ENCODE data around the gene MALT1.

MALT1 gene

GRCh38 chr18:58788971-58789875 lies 118.0 kb downstream of the MALT1 start:
- DNase-seq (ENCODE audit: low read depth) = peak; percentile 8
- H3K4me3 ChIP-seq (ENCODE audit: low read depth, low read length) = no peak overlapping the region
- TF ChIP-seq, protein P1, sequence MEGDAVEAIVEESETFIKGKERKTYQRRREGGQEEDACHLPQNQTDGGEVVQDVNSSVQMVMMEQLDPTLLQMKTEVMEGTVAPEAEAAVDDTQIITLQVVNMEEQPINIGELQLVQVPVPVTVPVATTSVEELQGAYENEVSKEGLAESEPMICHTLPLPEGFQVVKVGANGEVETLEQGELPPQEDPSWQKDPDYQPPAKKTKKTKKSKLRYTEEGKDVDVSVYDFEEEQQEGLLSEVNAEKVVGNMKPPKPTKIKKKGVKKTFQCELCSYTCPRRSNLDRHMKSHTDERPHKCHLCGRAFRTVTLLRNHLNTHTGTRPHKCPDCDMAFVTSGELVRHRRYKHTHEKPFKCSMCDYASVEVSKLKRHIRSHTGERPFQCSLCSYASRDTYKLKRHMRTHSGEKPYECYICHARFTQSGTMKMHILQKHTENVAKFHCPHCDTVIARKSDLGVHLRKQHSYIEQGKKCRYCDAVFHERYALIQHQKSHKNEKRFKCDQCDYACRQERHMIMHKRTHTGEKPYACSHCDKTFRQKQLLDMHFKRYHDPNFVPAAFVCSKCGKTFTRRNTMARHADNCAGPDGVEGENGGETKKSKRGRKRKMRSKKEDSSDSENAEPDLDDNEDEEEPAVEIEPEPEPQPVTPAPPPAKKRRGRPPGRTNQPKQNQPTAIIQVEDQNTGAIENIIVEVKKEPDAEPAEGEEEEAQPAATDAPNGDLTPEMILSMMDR (IDR thresholded peaks at IDR 0.05; ENCODE audit: low read depth, low read length, missing control alignments) = no peak
- in situ Hi-C loops (cut with HindIII; ENCODE audit: low sequenced_read_pairs) = loop anchor here (10.0 kb wide), 1 partner anchor 106 kb away; no protein-coding TSS in a partner anchor

DNA sequence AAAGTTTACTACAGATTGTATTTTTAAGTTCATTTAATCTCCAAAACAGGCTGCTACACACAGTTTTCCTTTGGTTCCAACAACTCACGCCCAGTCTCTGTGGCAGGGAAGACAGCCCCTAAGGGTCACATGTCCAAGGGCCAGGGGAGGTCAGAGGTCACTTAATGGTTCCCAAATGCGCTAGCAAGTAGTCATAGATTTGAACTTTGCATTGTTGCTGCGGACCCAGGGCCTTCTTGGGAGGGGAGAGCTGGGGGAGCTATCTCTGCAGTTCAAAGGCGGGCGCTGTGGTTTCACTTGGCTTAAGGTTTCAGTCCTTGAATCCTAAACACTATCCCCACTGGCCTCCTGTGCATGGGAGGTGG lies 118.6 kb downstream of the MALT1 start:
- no peak for DNase-seq (ENCODE audit: low read depth)
- no peak overlapping the region for H3K4me3 ChIP-seq (ENCODE audit: low read depth, low read length)
- TF ChIP-seq, protein P1 (IDR thresholded peaks at IDR 0.05; ENCODE audit: low read depth, low read length, missing control alignments) = no peak
- in situ Hi-C loops (cut with HindIII; ENCODE audit: low sequenced_read_pairs) = loop anchor here (10.0 kb wide), 1 partner anchor 105 kb away; no protein-coding TSS in a partner anchor

GRCh38 chr18:58792086-58792485 lies 120.8 kb downstream of the MALT1 start:
- no peak for DNase-seq (ENCODE audit: low read depth)
- in situ Hi-C loops (cut with HindIII; ENCODE audit: low sequenced_read_pairs) = no loop called here
- TF ChIP-seq, protein P1 (IDR thresholded peaks at IDR 0.05; ENCODE audit: low read depth, low read length, missing control alignments) = no peak
- H3K4me3 ChIP-seq (ENCODE audit: low read depth, low read length) = no peak overlapping the region

DNA sequence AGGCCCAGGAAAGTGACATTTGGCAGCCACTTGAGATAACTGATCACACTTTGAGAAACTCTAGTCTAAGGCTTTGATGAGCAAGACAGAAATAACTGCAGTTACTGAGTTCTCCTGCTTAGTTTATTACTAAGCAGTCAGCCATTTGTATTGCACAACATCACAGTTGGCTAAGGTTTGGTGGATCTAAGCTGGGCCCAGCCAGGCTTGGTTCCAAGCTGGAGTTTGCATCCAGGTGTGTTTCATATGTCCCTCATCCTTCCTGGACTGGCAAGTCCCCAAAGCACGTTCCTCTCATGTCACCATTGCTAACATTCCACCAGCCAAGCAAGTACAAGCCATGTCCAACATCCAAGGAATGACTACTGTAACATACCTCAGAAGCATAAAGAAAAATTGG lies 122.1 kb downstream of the MALT1 start:
- H3K4me3 ChIP-seq (ENCODE audit: low read depth, low read length) = no peak overlapping the region
- DNase-seq (ENCODE audit: low read depth) = peak; percentile 37
- TF ChIP-seq, protein P1 (IDR thresholded peaks at IDR 0.05; ENCODE audit: low read depth, low read length, missing control alignments) = no peak
- in situ Hi-C loops (cut with HindIII; ENCODE audit: low sequenced_read_pairs) = no loop called here

DNA sequence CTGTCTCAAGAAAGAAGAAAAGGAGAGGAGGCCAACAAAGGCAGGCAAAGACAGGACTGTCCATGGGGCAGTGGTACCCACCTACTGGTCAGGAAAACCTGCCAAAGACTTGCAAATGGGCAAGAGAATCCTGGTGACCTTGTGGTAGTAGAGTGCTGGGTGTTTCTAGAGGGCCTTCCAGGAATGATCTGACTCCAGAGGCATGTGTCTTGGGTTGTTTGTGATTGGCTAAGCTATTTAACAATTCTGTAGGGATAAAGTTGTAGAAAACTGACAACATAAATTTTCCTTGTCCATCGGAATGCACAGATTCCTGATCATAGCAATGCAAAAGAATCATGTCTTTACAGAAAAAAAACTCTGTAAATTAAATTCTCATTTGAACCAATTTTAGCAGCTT lies 125.0 kb downstream of the MALT1 start:
- in situ Hi-C loops (cut with HindIII; ENCODE audit: low sequenced_read_pairs) = no loop called here
- TF ChIP-seq, protein P1 (IDR thresholded peaks at IDR 0.05; ENCODE audit: low read depth, low read length, missing control alignments) = no peak
- no peak for DNase-seq (ENCODE audit: low read depth)
- H3K4me3 ChIP-seq (ENCODE audit: low read depth, low read length) = no peak overlapping the region

GRCh38 chr18:58800582-58800981 lies 129.3 kb downstream of the MALT1 start:
- TF ChIP-seq, protein P1 (IDR thresholded peaks at IDR 0.05; ENCODE audit: low read depth, low read length, missing control alignments) = no peak
- DNase-seq (ENCODE audit: low read depth) = no peak
- in situ Hi-C loops (cut with HindIII; ENCODE audit: low sequenced_read_pairs) = no loop called here
- no peak overlapping the region for H3K4me3 ChIP-seq (ENCODE audit: low read depth, low read length)

All from astrocyte of the cerebellum (primary cell).